Activated CD8-positive, alpha-beta memory T cell treated with anti-CD3 and anti-CD28 coated beads, Interleukin-2, amount 50 U/mL, for 1 hour (primary cell): ENCODE measurements around the gene BRD3OS.
"Not testable (repeated sequence)": the region's sequence is repeated elsewhere in the genome, so short reads cannot be mapped to it uniquely, and the experiment has no call there.

Source experiments
- DNase-seq: peaks from one replicate; pipeline ENCODE4 v3.0.0-alpha.2; 2020; ENCODE audit errors: extremely low read depth

Gene BRD3OS

GRCh38 chr9:133988771-133989170 is 36.5 kb upstream of the BRD3OS start:
- not testable (repeated sequence) for DNase-seq

GRCh38 chr9:133989625-133990365 is 35.5 kb upstream of the BRD3OS start:
- DNase-seq = no peak

GRCh38 chr9:133990366-133991213 is 34.7 kb upstream of the BRD3OS start:
- no peak for DNase-seq

GRCh38 chr9:133991214-133991921 is 33.9 kb upstream of the BRD3OS start:
- no peak for DNase-seq

- DNase-seq = no peak
These were observed 33.1 kb upstream of the BRD3OS start, which contains the start of gene VAV2 for GRCh38 chr9:133991964-133992779. Gene VAV2 (minus strand): TSS chr9:133992324. CDS start chr9:133992278, 46 bp downstream.

DNA sequence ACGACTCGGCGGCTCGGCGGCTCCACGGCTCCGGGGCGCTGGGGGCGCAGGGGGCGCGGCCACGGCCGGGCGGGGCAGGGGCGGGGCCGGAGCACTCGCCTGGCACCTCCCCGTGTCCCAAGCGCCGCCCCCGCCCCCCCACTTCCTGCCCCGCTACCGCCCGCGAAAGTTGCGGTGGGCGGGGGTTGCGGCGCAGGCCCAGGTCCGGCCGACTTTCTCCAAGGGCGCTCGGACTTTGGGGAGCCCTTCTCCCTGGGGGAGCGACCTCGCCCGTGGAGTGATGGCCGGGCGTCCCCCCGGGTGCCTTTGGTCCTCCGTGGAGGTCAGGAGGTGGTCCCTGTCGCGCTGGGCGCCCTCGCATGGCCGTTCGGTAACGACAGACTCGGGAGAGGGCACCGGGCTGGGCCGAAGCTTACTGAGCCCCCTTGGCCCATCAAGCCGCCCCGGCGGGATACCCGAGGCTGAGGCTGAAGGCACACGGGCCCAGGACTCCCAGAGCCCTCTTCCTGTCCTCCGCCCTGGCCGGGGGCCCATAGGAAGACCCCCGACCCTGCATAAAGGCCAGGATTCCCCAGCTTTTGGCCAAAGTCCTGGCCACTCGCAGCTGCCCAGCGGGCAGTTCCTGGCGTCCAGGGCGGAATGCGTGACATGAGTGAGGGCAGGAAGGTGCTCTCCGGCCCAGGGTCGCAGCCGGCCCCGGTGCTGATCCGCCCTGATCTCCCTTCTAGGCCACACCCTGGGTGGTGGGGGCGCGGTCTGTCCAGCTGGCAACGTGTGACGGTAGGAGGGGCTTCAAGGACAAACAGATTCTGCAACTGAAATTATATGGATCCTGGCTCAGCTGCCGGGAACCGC is 32.3 kb upstream of the BRD3OS start:
- DNase-seq = peak; percentile 27

GRCh38 chr9:133993635-133994253 is 31.5 kb upstream of the BRD3OS start:
- no peak for DNase-seq

DNA sequence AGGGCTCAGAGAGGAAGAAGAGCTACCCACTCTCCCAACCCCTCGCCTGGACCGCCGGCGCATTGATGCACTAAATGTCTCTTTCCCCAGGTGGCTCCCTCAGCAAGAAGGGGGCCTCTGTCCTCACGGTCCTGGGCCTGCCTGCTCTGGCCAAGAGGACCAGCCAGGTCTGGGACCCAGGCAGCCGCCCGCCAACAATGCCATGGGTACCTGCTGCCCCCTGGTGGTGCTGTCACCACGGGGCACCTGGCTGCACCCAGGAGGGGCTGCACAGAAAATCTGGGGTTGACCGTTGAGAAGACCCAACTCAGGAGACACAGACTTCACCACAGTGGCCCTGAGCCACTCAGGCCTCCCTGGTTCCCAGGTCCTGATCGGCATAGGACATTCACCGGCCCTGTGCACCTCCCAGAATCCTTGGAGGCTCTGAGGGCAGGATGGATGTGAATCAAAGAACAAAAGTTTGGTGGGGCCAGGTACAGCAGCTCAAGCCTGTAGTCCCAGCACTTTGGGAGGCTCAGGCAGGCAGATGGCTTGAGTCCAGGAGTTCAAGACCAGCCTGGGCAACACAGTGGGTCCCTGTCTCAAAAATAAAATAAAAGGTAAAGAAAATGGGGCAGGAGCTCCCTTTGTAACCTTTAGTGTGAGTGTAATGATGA is 30.8 kb upstream of the BRD3OS start:
- DNase-seq = peak; percentile 35

GRCh38 chr9:133995012-133995896 is 30.0 kb upstream of the BRD3OS start:
- no peak for DNase-seq

DNA sequence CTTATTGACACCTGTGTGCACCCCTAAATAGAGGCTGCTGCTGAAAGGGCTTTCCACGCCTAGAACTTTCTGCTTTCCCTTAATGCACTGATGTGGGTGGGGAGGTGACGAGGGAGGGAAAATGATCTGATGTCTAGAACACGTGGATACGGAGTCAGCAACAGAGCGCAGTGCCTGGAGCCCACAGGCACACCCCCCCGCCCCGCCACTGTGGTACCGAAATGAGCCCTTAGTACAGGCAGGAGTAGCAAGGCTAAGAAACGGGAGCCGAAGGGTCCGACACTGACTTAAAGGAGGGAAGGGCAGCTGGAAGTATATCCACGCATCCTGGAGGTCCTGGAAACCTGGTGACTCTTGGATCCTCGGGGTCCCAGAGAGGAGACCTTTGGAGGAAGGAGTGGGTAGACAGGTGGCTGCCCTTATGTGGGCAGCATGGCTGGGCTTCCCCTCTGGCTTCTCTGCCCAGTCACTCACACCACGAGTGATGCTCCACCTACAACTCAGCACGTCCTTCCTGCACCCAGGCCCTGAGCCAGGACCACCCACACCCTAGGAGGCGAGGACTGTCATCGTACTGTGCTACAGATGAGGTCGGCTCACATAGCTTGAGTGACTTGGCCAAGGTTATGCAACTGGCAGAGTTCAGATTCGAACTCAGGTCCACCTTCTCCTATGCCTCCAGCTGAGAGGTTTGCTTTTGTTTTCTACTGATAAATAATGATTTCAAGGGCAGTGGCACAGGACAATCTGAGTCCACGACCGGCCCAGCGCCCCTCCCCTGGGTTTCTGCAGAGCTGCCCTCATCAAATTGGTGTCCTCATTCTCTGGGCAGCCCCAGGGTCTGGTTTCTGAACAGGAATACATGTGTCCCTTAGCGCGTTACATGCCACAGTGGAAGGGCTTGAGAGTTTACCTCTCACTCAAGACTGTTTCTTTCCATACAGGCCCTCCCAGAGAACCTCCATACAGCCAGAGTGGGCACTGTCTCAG is 28.5 kb upstream of the BRD3OS start:
- no peak for DNase-seq

GRCh38 chr9:133997584-133997983 is 27.7 kb upstream of the BRD3OS start:
- DNase-seq = no peak

- no peak for DNase-seq
These were observed 26.2 kb upstream of the BRD3OS start for GRCh38 chr9:133998915-133999595.

DNA sequence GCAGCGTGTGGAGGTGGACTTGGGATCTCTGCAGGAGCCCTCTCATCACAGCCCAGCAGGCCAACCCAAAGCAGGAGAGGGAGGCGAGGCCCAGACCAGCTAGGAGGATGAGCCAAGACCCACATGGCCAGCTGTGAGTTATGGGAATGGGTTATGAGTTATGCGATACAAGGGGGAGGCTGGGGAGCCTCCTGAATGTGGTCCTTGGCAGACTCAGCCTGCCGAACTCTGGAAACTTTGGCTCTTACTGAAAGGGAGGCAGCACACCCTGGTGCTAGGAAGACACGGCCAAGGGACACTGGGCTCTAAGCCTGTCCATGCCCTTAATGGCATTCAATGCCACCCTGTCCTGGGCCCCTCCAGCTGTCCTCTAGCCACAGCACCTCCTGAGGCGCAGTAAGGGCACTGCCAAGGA is 25.4 kb upstream of the BRD3OS start:
- no peak for DNase-seq

DNA sequence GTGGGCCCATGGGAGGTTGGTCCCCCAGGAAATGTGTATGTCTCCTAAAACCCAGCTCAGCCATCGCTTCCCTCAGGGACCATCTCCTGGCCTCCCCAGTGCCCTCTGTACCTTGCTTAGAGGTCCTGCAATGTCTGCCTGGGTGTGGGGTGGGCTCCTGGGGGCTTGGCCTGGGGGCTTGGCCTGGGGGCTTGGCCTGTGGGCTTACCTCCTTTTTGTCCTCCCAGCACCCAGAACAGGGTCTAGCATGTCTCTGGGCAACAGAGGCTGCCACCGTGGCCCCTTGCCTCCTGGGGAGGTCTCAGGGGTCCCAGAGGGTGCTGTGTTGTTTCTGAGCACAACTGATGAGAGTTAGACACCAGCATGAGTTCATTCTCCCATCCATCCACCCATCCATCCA is 22.5 kb upstream of the BRD3OS start:
- DNase-seq = no peak

DNA sequence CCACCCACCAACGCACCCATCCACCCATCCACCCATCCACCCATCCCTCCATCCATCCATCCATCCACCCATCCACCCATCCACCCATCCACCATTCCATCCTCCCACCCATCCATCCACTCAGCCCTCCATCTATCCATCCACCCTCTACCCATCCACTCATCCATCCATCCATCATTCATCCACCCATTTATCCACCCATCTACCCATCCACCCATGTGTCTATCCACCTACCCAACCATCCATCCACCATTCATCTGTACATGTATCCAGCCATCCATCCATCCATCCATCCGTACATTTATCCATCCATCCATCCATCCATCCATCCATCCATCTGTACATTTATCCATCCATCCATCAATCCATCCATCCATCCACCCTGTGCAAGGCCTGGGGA is 22.0 kb upstream of the BRD3OS start:
- DNase-seq = no peak

DNA sequence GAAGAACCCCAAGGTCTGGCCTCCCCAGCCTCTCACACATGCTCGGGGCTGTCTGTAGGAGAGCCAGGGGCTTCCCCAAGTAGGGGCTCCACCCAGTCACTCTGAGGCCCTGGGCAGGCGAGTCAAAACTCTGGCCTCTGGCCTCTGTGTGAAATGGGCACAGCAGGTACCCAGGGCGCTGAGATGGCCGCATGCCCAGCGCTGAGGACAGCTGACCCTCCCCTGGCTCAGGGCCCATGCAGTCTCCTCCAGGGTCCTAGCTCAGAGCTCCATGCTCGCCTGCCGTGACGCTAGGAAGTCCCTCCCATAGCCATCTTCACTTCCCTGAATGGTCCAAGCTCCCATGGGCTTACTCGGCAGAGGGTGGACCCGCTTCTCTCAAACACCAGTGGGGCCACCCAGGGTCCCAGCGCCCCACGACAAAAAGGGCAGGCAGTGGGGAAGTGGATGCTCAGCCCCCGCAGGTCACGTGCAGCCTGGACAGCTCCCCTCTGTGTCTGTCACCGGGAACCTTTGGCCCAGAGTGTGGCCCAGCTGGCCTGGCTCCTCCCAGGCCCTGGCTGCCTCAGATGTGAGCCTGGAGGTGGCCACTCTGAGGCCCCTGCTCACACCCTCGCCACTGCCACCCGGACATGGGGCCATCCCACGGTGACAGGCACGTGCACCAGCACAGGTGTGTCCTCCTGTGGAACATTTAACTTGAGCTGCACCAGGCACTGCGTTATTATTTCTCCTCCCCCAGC is 21.0 kb upstream of the BRD3OS start:
- DNase-seq = no peak
